OCI-LY1 (cell line): ENCODE measurements around the gene BRPF1.

Experiments used
- H2AFZ ChIP-seq: fragments of 200-600 bp; sonication (generic), shearing (Covaris generic); 2 replicates; pipeline ENCODE4 v1.6.0; 2014; ENCODE audit warnings: antibody characterized with exemption, mild to moderate bottlenecking, low read length
- H3F3A ChIP-seq: fragments of 200-600 bp; sonication (generic), shearing (Covaris generic); 2 replicates; pipeline ENCODE4 v1.6.0; 2014; ENCODE audit warnings: mild to moderate bottlenecking, antibody characterized with exemption, low read length, moderate library complexity; ENCODE audit not compliant: insufficient read depth
- H3K27ac ChIP-seq: fragments of 200-600 bp; sonication (generic); 2 replicates; pipeline ENCODE4 v1.5.1; 2014; ENCODE audit warnings: low read length, mixed run types, mild to moderate bottlenecking, low read depth; ENCODE audit not compliant: poor library complexity, severe bottlenecking
- H3K27me3 ChIP-seq: fragments of 200-600 bp; sonication (generic); 2 replicates; pipeline ENCODE4 v1.6.0; 2014; ENCODE audit warnings: antibody characterized with exemption, mild to moderate bottlenecking, low read length, moderate library complexity; ENCODE audit not compliant: insufficient read depth
- H3K36me3 ChIP-seq: fragments of 200-600 bp; sonication (generic); 2 replicates; pipeline ENCODE4 v1.6.1; 2014; ENCODE audit warnings: mild to moderate bottlenecking, antibody characterized with exemption, low read length, moderate library complexity, mixed read lengths; ENCODE audit not compliant: insufficient read depth
- H3K4me1 ChIP-seq: fragments of 200-600 bp; sonication (generic); 2 replicates; pipeline ENCODE4 v1.5.1; 2014; ENCODE audit warnings: mild to moderate bottlenecking, low read length, moderate library complexity; ENCODE audit not compliant: insufficient read depth, severe bottlenecking
- H3K4me2 ChIP-seq: fragments of 200-600 bp; sonication (generic), shearing (Covaris generic); 2 replicates; pipeline ENCODE4 v1.6.1; 2014; ENCODE audit warnings: low read length
- H3K4me3 ChIP-seq: fragments of 200-600 bp; sonication (generic); 2 replicates; pipeline ENCODE4 v1.5.1; 2014; ENCODE audit warnings: low read length, low read depth, mild to moderate bottlenecking, mixed read lengths; ENCODE audit not compliant: poor library complexity, severe bottlenecking
- H3K79me2 ChIP-seq: fragments of 200-600 bp; shearing (Covaris generic); 2 replicates; pipeline ENCODE4 v1.6.1; 2016; ENCODE audit warnings: mixed run types, low read length, mixed read lengths; ENCODE audit not compliant: insufficient read depth
- H3K9ac ChIP-seq: fragments of 200-600 bp; sonication (generic), shearing (Covaris generic); 2 replicates; pipeline ENCODE4 v1.6.1; 2014; ENCODE audit warnings: mild to moderate bottlenecking, low read length, mixed read lengths
- H3K9me2 ChIP-seq: fragments of 200-600 bp; sonication (generic), shearing (Covaris generic); 2 replicates; pipeline ENCODE4 v1.6.1; 2014; ENCODE audit warnings: low read depth, mild to moderate bottlenecking, low read length, mixed read lengths
- H3K9me3 ChIP-seq: fragments of 200-600 bp; shearing (Covaris generic); 2 replicates; pipeline ENCODE4 v1.6.1; 2014; ENCODE audit warnings: low read length, mixed read lengths
- H4K20me1 ChIP-seq: fragments of 200-600 bp; sonication (generic), shearing (Covaris generic); 2 replicates; pipeline ENCODE4 v1.6.0; 2016; ENCODE audit warnings: mild to moderate bottlenecking, low read length; ENCODE audit not compliant: insufficient read depth
- CTCF ChIP-seq: fragments of 200-600 bp; sonication (generic), shearing (Covaris generic); IDR thresholded peaks from 2 replicates; pipeline ENCODE4 v1.5.1; 2017; ENCODE audit warnings: mild to moderate bottlenecking, antibody characterized with exemption, low read length, moderate library complexity, mixed read lengths
- EZH2 ChIP-seq: fragments of 200-600 bp; sonication (generic), shearing (Covaris generic); IDR thresholded peaks from 2 replicates; pipeline ENCODE4 v1.8.0; 2017; ENCODE audit warnings: borderline replicate concordance, mixed run types, mild to moderate bottlenecking, antibody characterized with exemption, low read length, moderate library complexity, mixed read lengths

Gene BRPF1

DNA sequence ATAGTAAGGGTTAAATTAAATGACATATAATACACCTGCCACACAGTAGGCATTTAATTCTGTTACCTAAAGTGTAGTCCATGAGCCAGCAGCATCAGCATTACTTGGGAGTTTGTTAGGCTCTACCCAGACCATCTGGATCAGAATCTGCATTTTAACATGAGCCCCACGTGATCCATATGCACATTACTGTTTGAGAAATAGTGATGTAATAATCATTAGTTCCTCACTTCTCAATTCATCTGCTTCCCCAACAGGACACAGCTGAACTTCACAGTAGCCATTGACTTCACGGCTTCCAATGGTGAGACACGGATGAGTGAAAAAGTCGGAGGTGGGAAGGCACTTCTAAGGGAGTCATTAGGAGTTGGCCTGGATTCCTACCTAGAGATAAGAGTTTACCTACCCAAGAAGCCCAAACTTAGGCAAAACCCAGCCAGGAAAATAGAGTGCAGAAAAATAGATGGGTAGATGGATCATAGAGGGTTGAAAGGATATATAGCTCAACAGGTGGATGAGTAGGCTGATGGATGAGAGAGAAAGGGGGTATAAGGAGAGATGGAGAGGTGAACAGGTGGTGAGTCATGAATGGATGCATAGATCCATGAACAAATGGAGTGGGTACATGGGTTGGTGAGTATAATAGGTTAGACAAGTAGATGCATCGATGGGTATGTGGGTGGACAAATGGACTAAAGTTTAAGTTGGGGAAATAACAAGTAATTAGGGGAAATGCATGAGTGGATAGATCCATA is 14.6 kb upstream of the BRPF1 start:
- H3K4me1 ChIP-seq: peaks cover 7% of the 10 kb centered on the region
- H3K36me3 ChIP-seq: no peaks in the 10 kb centered on the region
- TF ChIP-seq EZH2: no peak
- H3K27me3 ChIP-seq: peaks cover 13% of the 10 kb centered on the region
- no peak overlapping the region for H2AFZ ChIP-seq
- no peaks in the 10 kb centered on the region for H3K9me2 ChIP-seq
- H3F3A ChIP-seq: no peaks in the 10 kb centered on the region
- H3K9me3 ChIP-seq: no peaks in the 10 kb centered on the region
- H3K4me3 ChIP-seq: no peak overlapping the region
- no peak overlapping the region for H3K9ac ChIP-seq
- H3K4me2 ChIP-seq: no peak overlapping the region
- no peak overlapping the region for H3K27ac ChIP-seq
- no peaks in the 10 kb centered on the region for H3K79me2 ChIP-seq
- no peaks in the 10 kb centered on the region for H4K20me1 ChIP-seq

DNA sequence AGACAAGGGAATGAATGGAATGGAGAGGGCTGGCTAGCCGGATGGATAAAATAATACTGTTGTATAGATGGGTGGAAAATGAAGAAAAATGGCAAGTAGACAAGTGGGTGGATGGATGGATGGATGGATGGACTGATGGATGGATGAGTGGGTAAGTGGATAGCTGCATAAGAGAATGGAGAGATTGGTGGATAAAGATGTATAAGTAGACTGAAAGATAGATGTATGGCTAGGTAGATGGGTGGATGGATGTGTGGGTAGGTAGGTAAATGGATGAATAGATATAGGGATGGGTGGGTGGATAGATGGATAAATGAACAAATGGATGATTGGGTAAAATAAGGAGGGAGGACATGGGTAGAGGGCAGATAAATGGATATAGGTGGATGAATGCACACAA is 14.0 kb upstream of the BRPF1 start:
- Histone ChIP-seq H3K4me3 (no peak overlapping the region), H3K4me1 (peaks cover 7% of the 10 kb centered on the region), H3K9me3 (no peaks in the 10 kb centered on the region), H3K27ac (no peak overlapping the region), H3K36me3 (no peaks in the 10 kb centered on the region), H3K9ac (no peak overlapping the region), H3F3A (no peaks in the 10 kb centered on the region), H3K27me3 (peaks cover 13% of the 10 kb centered on the region), H2AFZ (no peak overlapping the region), H4K20me1 (no peaks in the 10 kb centered on the region), H3K9me2 (no peaks in the 10 kb centered on the region), H3K4me2 (no peak overlapping the region), H3K79me2 (no peaks in the 10 kb centered on the region)
- TF ChIP-seq CTCF (no peak), EZH2 (no peak)

DNA sequence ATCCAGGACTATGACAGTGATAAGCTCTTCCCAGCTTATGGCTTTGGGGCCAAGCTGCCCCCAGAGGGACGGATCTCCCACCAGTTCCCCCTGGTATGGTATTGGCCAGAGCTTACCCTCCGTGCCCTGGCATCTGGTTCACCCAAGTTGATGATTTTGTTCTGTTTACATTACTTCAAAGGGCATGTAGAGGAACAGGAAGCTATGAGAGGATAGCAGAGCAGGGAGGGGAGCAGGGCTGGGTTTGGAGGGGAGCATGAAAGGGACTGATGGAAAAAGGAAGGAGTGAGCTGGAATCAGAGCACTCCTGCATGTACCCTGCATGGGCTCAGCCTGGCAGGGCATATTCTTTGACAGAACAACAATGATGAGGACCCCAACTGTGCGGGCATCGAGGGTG is 13.4 kb upstream of the BRPF1 start:
- TF ChIP-seq CTCF (no peak), EZH2 (no peak)

More for the DNA sequence above, 13.4 kb upstream of the BRPF1 start:
- Histone ChIP-seq H3K27ac (no peak overlapping the region), H3K79me2 (no peaks in the 10 kb centered on the region), H3K4me2 (no peak overlapping the region), H3F3A (no peaks in the 10 kb centered on the region), H3K4me3 (no peak overlapping the region), H3K27me3 (peaks cover 13% of the 10 kb centered on the region), H3K36me3 (no peaks in the 10 kb centered on the region), H2AFZ (no peak overlapping the region), H3K4me1 (peaks cover 7% of the 10 kb centered on the region), H3K9me3 (no peaks in the 10 kb centered on the region), H3K9me2 (no peaks in the 10 kb centered on the region), H3K9ac (no peak overlapping the region), H4K20me1 (no peaks in the 10 kb centered on the region)
